ENCODE measurements around the gene ZRANB1.
"Not testable (repeated sequence)": the region's sequence is repeated elsewhere in the genome, so short reads cannot be mapped to it uniquely, and the experiment has no call there.

ZRANB1 gene

DNA sequence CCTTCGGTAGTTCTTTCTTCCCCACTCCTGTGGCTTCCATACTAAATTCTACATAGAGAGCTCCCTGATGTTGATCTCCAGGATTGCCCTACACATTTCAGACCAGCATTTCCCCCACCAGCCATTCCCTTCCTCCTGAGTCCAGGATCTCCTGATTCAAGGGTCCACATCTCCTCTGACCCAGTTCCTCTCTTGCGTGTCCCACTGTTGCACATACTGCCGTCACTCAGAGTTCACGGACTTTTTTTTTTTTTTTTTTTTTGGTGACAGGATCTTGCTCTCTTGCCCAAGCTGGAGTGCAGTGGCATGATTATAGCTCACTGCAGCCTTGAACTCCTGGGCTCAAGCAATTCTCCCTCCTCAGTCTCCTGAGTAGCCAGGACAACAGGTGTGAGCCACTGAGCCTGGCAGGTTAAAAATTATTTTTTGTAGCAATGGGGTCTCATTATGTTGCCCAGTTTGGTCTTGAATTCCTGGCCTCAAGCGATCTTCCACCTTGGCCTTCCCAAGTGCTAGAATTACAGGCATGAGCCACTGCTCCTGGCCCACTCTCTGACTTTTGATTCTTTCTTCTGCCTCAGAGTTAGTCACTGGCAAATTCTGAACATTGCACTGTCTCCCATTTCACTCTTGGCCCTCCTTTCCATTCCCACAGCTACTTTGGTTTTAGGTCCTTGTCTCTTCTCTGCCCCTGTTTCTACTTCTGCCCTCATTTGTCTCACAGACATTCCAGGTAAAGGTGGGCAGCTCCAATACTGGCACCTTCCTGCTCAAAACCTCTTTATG, 29.6 kb upstream of the ZRANB1 start:
- H3K4me1 ChIP-seq (ENCODE audit: control insufficient read depth, insufficient read depth, low read length), result peaks cover 6% of the 10 kb centered on the region
- no peak overlapping the region for H3K9ac ChIP-seq (ENCODE audit: low read length)
- H3K4me3 ChIP-seq (ENCODE audit: low read length), result no peak overlapping the region
- no peaks in the 10 kb centered on the region for H3K9me3 ChIP-seq (ENCODE audit: control insufficient read depth, low read length)
- no peaks in the 10 kb centered on the region for H3K27me3 ChIP-seq (ENCODE audit: control insufficient read depth, insufficient read depth, low read length)
- H3K36me3 ChIP-seq (ENCODE audit: control insufficient read depth, insufficient read depth, low read length), result no peaks in the 10 kb centered on the region

DNA sequence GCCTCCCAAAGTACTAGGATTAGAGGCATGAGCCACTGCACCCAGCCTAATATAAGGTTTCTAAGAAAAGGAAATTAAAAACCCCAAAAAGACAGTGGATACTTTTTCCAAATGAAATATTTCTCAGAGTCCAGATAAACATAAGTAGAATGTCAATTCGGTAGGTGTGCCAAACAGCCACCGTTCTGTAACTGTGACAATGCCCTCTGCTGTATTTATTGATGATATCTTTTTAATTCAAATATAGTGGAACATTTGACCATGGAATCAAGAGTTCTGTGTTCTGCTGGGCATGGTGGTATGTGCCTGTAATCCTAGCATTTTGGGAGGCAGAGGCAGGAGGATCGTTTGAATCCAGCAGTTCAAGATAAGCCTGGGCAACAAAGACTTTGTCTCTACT, 28.8 kb upstream of the ZRANB1 start:
- Histone ChIP-seq H3K4me3 (ENCODE audit: low read length) (no peak overlapping the region), H3K9me3 (ENCODE audit: control insufficient read depth, low read length) (no peaks in the 10 kb centered on the region), H3K36me3 (ENCODE audit: control insufficient read depth, insufficient read depth, low read length) (no peaks in the 10 kb centered on the region), H3K4me1 (ENCODE audit: control insufficient read depth, insufficient read depth, low read length) (peaks cover 6% of the 10 kb centered on the region), H3K27me3 (ENCODE audit: control insufficient read depth, insufficient read depth, low read length) (no peaks in the 10 kb centered on the region), H3K9ac (ENCODE audit: low read length) (no peak overlapping the region)

DNA sequence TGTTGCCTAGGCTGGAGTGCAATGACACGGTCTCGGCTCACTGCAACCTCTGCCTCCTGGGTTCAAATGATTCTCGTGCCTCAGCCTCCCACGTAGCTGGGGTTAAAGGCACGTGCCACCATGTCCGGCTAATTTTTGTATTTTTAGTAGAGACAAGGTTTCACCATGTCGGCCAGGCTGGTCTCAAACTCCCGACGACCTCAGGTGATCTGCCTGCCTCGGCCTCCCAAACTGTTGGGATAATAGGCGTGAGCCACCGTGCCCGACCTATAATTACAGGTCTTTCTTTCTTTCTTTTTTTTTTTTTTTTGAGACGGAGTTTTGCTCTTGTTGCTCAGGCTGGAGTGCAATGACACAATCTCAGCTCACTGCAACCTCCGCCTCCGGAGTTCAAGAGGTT, 27.5 kb upstream of the ZRANB1 start:
- H3K27me3 ChIP-seq (ENCODE audit: control insufficient read depth, insufficient read depth, low read length); H3K9ac ChIP-seq (ENCODE audit: low read length); H3K4me3 ChIP-seq (ENCODE audit: low read length); H3K36me3 ChIP-seq (ENCODE audit: control insufficient read depth, insufficient read depth, low read length); H3K4me1 ChIP-seq (ENCODE audit: control insufficient read depth, insufficient read depth, low read length); H3K9me3 ChIP-seq (ENCODE audit: control insufficient read depth, low read length): not testable (repeated sequence)

DNA sequence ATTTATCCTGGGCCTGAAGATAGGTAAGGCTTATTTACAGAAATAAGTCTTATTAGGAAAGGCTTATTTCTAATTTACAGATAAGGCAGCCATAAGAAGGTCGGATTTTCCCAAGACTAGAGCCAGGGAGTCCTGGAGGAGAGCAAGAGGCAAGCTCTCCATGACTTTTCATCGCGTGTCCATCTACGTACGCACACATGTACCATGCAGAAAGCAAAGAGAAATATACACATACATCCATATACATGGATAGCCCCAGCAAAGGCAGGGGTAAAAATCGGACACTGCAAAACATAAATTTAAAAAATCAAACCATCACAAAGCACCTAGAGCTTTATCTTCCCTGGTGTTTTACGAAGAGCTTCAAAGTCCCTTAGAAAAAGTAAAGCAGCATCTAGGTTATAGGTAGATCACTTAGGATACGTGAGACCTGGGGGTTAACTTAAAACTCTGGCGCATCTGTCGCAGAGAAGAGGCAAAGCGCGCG, 25.8 kb upstream of the ZRANB1 start:
- Histone ChIP-seq H3K27me3 (ENCODE audit: control insufficient read depth, insufficient read depth, low read length) (no peaks in the 10 kb centered on the region), H3K36me3 (ENCODE audit: control insufficient read depth, insufficient read depth, low read length) (no peaks in the 10 kb centered on the region), H3K9me3 (ENCODE audit: control insufficient read depth, low read length) (no peaks in the 10 kb centered on the region), H3K4me3 (ENCODE audit: low read length) (peak overlapping the region; percentile 94), H3K9ac (ENCODE audit: low read length) (peak overlapping the region; percentile 93), H3K4me1 (ENCODE audit: control insufficient read depth, insufficient read depth, low read length) (peaks cover 6% of the 10 kb centered on the region)

DNA sequence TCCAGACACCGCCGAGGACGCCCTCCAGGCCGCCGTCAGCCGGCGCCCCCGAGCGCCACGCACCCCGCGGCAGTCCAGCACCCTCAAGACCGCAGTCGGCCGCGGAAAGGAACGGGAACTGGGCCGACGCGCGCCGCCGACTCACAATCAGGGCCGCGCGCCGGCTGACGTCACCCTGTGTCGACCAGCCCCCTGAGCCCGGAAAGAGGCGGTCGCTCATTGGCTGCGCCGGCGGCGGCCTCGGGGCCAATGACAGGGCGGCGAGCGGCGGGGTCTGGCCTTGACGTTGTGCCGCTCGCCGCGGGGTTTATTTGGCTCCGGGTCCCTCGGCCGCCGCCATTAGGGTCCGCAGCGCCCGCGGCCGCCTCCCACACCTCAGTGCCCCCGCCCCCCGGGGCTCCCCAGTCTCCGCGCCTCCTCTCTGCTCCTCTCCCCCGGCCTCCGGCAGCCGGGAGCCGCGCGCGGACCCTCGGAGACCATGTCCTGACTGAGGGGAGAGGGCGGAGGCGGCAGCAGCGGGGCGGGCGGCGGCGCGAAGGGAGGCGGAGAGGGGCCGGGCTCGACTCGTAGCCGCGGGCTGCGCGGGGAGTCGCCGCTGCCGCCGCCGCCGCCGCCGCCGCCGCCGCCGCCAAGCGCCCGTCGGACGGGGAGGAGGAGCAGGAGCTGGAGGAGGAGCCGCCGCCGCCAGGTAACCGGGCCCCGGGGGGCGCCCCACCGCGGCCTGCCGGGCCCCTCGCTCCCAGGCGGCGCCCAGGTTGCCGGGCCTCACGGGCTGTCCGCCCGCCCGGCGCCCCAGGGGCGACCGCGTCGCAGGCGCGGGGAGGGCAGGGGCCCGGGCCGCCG, 25.1 kb upstream of the ZRANB1 start:
- H3K9me3 ChIP-seq (ENCODE audit: control insufficient read depth, low read length), result no peaks in the 10 kb centered on the region
- H3K36me3 ChIP-seq (ENCODE audit: control insufficient read depth, insufficient read depth, low read length), result no peaks in the 10 kb centered on the region
- H3K9ac ChIP-seq (ENCODE audit: low read length), result peak overlapping the region; percentile 96
- peaks cover 6% of the 10 kb centered on the region for H3K4me1 ChIP-seq (ENCODE audit: control insufficient read depth, insufficient read depth, low read length)
- peak overlapping the region; percentile 94 for H3K4me3 ChIP-seq (ENCODE audit: low read length)
- no peaks in the 10 kb centered on the region for H3K27me3 ChIP-seq (ENCODE audit: control insufficient read depth, insufficient read depth, low read length)

DNA sequence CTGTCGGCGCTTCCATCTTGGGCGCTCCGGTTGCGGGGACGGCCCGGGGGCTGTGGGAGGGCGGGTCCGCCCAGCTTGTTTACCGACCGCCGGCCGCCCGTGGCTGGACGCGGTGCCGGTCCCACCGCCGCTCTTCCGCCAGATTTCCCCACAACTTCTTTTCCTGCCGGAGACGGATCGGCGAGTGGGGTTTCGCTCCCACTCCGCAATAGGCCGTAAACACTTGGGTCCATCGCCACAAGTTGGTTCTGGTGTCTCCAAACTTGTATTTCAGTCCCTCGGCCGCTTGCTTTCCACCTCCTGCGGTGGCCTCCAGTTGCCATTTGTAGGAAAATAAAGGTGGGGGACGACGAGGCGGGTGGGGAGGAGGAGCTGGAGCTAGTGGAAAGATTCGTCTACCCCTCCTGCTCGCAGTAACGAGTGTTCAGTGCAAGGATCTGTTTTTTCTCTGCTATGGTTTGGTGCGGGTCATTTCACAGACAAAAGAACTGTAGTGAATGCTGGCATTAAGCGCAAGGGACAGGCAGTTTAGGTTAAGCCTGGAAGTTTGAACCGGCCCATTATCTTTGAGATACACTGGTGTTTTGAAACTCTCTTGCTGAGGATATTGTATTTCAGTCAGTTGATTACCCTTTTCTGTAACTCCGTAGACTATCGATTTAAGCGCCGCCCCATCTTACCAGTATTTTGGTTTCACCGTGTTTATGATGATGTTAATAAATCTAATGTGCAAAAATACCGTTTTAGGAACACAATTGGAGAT, 24.3 kb upstream of the ZRANB1 start:
- Histone ChIP-seq H3K27me3 (ENCODE audit: control insufficient read depth, insufficient read depth, low read length) (no peaks in the 10 kb centered on the region), H3K9ac (ENCODE audit: low read length) (peak overlapping the region; percentile 96), H3K4me3 (ENCODE audit: low read length) (peak overlapping the region; percentile 92), H3K9me3 (ENCODE audit: control insufficient read depth, low read length) (no peaks in the 10 kb centered on the region), H3K36me3 (ENCODE audit: control insufficient read depth, insufficient read depth, low read length) (no peaks in the 10 kb centered on the region), H3K4me1 (ENCODE audit: control insufficient read depth, insufficient read depth, low read length) (peaks cover 6% of the 10 kb centered on the region)

DNA sequence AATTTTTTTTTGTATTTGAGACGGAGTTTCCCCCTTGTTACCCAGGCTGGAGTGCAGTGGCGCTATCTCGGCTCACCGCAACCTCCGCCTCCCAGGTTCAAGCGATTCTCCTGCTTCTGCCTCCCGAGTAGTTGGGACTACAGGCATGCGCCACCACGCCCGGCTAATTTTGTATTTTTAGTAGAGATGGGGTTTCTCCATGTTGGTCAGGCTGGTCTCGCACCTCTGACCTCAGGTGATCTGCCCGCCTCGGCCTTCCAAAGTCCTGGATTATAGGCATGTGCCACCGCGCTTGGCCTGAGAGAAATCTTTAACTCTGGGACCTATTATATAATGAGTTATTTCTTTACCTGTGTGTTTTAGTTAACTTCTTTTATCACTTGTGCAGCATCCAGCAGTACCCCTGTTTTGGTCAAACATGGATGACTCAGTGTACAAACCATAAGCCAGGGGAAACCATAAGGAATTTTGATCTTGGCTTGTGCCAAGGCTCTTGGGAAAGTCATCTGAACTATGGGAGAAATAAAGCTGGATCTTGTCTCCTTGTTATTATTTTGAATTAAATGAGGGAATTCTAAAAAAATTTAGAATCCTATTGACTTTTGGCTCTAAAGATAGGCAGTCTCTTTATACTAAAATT, 23.6 kb upstream of the ZRANB1 start:
- H3K4me1 ChIP-seq (ENCODE audit: control insufficient read depth, insufficient read depth, low read length), result peaks cover 6% of the 10 kb centered on the region

DNA sequence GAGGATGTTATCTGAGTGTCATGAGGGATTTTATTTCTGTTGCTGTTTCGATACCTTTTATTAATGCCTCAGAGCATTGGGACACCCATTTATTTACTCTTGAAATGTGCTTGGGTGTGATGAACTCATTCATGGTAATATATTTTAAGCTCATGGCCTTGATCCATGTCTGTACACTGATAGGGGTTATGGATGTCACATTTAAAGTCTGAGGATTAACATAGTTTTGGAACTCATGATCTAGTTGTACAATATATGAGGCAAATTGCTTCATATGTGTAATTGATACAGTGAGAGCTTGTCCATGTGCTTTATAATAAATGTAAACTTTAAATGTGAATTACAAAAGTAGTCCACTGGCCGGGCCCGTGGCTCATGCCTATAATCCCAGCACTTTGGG, 23.0 kb upstream of the ZRANB1 start:
- Histone ChIP-seq H3K4me3 (ENCODE audit: low read length) (no peak overlapping the region), H3K9ac (ENCODE audit: low read length) (no peak overlapping the region), H3K4me1 (ENCODE audit: control insufficient read depth, insufficient read depth, low read length) (peaks cover 6% of the 10 kb centered on the region), H3K27me3 (ENCODE audit: control insufficient read depth, insufficient read depth, low read length) (no peaks in the 10 kb centered on the region), H3K9me3 (ENCODE audit: control insufficient read depth, low read length) (no peaks in the 10 kb centered on the region), H3K36me3 (ENCODE audit: control insufficient read depth, insufficient read depth, low read length) (no peaks in the 10 kb centered on the region)

More for the DNA sequence above, 23.6 kb upstream of the ZRANB1 start:
- Histone ChIP-seq H3K9ac (ENCODE audit: low read length) (peak overlapping the region; percentile 96), H3K36me3 (ENCODE audit: control insufficient read depth, insufficient read depth, low read length) (no peaks in the 10 kb centered on the region), H3K4me3 (ENCODE audit: low read length) (peak overlapping the region; percentile 92), H3K9me3 (ENCODE audit: control insufficient read depth, low read length) (no peaks in the 10 kb centered on the region), H3K27me3 (ENCODE audit: control insufficient read depth, insufficient read depth, low read length) (no peaks in the 10 kb centered on the region)

DNA sequence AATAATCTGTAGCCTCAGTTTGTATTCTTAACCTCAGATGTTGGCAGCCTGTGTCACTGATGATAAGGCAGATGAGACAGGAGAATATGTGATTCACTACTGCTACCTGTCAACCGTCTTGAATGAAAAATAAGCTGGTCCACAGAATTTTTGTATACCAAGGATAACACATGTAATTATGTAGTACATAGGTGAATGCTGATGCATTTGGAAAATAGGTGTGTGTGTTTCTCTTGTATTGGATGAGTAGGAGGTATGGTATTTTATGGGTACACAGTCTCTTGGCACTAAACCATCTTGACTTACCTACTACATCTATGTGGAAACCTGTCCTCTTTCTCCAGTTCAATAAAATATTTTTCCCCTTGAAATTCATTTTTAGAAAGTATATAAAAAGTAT, 20.7 kb upstream of the ZRANB1 start:
- Histone ChIP-seq H3K9me3 (ENCODE audit: control insufficient read depth, low read length) (no peaks in the 10 kb centered on the region), H3K4me1 (ENCODE audit: control insufficient read depth, insufficient read depth, low read length) (no peaks in the 10 kb centered on the region), H3K27me3 (ENCODE audit: control insufficient read depth, insufficient read depth, low read length) (no peaks in the 10 kb centered on the region), H3K4me3 (ENCODE audit: low read length) (no peak overlapping the region), H3K36me3 (ENCODE audit: control insufficient read depth, insufficient read depth, low read length) (no peaks in the 10 kb centered on the region), H3K9ac (ENCODE audit: low read length) (no peak overlapping the region)

DNA sequence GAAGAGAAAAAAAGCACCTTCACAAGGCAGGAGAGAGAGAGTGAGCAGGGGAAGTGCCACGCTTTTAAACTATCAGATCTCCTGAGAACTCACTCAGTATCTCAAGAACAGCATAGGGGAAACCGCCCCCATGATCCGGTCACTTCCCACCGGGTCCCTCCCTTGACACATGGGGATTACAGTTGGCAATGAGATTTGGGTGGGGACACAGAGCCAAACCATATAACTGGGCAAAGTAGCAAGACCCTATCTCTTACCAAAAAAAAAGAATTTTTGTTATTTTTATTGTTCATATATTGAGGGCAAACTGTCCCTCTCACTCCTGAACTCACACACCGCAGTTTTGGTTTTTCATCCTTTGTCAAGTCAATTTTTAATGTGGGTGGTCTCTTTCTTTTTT, 18.2 kb upstream of the ZRANB1 start:
- no peaks in the 10 kb centered on the region for H3K27me3 ChIP-seq (ENCODE audit: control insufficient read depth, insufficient read depth, low read length)
- no peak overlapping the region for H3K9ac ChIP-seq (ENCODE audit: low read length)
- H3K9me3 ChIP-seq (ENCODE audit: control insufficient read depth, low read length), result no peaks in the 10 kb centered on the region
- H3K4me1 ChIP-seq (ENCODE audit: control insufficient read depth, insufficient read depth, low read length), result no peaks in the 10 kb centered on the region
- no peak overlapping the region for H3K4me3 ChIP-seq (ENCODE audit: low read length)
- H3K36me3 ChIP-seq (ENCODE audit: control insufficient read depth, insufficient read depth, low read length), result no peaks in the 10 kb centered on the region

DNA sequence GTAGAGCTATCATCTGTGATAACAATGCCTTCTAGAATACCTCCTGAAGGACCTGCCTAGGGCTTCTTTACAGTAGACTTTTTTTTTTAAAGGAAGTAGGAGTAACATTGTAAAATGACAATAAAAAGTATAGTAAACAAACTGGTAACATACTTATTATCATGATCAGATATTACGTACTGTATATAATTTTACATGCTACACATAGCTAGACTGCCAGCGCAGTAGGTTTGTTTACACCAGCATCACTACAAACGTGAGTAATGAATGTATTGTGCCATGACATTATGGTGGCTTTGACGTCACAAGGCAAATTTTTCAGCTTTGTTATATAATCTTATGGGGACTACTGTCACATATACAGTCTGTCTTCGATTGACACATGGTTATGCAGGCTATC, 15.4 kb upstream of the ZRANB1 start:
- Histone ChIP-seq H3K27me3 (ENCODE audit: control insufficient read depth, insufficient read depth, low read length) (no peaks in the 10 kb centered on the region), H3K36me3 (ENCODE audit: control insufficient read depth, insufficient read depth, low read length) (no peaks in the 10 kb centered on the region), H3K4me3 (ENCODE audit: low read length) (no peak overlapping the region), H3K9me3 (ENCODE audit: control insufficient read depth, low read length) (no peaks in the 10 kb centered on the region), H3K4me1 (ENCODE audit: control insufficient read depth, insufficient read depth, low read length) (no peaks in the 10 kb centered on the region), H3K9ac (ENCODE audit: low read length) (no peak overlapping the region)
